Measurements from ENCODE around the gene FRY.

GRCh38 chr13:32124743-32125142, 93.2 kb downstream of the FRY start:
- TF ChIP-seq GABPA (IDR thresholded peaks at IDR 0.05; ENCODE audit: low read depth) = no peak
- TF ChIP-seq CTCF (IDR thresholded peaks at IDR 0.05; ENCODE audit: insufficient read depth, low read length) = no peak
- no peak for TF ChIP-seq REST (IDR thresholded peaks at IDR 0.05; ENCODE audit: insufficient replicate concordance, low read depth)
- peak; percentile 57 for TF ChIP-seq POLR2AphosphoS5 (IDR thresholded peaks at IDR 0.05; ENCODE audit: low read depth)

Measured in HL-60 (cell line).